Measurements from ENCODE around the gene FOXP1.

FOXP1 gene

DNA sequence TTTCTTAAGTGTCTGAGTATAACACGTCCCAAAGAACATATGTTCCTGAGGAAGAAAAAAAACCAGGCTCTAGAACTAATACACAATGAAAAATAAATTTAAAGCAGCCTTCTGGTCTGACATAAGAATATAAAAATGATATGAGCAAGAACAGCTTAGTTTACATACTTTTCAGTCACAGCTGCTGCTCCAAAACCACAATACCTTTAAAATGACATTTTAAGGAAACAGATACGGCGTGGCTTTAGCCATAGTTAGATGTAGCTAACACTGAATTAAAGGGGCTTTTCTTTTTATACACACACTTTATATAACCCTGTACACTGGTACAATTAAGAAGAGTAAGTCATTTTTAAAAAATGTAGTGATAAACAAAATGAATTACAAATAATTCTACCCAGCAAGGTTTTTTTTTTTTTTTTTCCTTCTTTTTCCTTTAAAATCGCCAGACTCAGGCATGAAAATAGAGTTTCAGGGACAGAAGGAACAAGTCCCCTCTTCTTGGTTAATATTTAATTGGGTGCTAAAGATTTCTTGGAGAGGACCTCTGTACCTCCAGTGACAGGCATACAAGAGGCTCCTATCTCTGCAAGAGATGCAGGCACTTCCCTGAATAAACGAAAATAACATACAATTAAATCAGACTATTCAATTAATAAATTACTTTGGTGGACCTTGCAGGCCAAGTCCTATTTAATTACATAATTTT lies 265.6 kb downstream of the FOXP1 start:
- DNase-seq, result no peak

DNA sequence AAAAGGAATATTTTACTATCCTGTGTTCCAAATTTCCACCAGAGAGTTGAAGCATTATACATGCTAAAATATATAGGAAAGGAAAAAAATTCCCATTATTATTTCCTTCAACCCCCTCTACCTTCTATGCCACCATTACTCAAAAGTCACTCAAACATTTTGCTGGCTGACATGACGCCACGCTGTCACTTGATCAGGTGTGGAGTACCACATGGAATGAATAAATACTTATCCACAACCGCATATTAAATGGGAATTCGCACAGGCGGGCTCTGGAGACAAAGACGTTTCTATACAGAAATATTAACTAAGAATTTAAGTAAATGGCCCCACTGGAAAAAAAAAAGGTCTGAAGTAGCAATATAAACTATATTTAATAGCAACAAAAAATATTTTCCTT lies 266.4 kb downstream of the FOXP1 start:
- no peak for DNase-seq

DNA sequence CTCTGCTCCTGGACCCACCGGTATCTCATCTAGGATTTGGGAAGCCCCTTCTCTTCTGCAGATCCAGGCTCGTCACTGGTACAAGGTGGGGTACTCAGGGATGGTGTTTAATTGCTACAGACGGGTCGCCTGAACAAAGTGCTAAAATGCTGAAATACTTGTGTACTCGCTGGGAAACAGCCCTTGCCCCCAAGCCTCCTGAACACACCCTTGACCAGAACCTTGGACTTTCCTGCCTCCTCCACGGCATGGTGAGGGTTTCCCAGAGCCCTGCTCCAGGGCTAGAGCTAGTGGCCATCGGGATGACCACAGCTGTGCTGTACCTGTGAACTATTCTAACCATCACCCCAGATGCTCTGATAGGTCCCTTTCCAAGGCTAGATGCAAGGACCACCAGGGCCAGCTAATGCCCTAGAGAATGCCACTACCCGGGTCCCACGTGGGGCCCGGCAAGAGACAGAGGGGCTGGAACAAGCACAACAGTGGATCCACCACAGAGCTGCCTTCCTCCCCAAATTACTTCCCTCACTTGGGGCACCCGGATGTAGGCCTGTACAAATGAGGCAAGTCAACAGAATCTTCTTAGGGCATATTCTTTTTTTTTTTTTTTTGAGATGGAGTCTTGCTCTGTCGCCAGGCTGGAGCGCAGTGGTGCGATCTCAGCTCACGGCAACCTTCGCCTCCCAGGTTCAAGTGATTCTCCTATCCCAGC lies 267.3 kb downstream of the FOXP1 start:
- no peak for DNase-seq

DNA sequence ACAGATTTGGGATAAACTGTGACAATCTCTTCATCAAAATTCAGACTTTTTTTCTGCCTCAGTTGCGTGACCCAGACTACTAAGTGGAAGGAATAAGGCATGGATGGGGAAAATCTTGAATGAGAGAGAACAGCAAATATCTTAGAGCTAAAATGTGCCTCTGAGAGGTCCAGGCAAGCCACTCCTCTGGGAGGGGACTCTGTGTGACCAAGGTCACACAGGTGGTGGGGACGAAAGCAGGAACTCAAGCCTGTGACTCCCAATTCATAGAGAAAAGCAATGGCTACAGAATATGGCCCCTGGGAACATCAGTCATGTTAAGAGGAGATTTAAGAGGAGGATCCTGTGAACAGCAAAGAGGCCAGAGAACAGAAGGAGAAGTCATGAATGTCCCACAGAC lies 268.1 kb downstream of the FOXP1 start:
- no peak for DNase-seq

DNA sequence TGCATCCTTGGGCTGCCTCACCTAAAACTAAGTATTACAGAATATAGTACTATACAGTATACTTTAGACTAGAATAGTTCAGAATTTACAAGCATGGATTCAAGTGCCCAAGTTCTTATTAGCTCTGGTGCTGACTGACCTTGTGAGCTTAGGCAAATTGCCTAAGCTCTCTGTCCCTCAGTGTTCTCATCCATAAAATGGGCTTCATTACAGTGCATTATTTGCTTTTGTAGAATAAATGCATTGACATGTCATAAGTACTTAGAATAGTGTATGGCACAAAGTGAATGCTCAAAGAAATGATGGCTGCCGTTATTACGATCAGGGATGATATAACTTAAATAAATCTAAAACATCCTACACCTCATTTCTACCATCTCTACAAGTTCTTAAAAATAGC lies 269.7 kb downstream of the FOXP1 start:
- DNase-seq, result no peak

DNA sequence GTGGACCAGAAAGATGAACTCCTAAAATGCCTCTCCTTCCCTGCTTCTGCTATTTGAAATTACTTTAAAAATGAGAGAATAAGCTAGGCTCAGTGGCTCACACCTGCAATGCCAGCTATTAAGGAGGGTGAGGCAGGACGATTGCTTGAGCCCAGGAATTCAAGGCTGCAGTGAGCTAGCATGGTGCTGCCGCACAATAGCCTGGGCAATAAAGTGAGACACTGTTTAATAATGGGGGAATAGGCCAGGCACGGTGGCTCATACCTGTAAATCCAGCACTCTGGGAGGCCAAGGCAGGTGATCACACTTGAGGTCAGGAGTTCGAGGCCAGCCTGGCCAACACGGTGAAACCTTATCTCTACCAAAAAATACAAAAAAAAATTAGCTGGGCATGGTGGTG lies 271.1 kb downstream of the FOXP1 start:
- DNase-seq, result no peak

DNA sequence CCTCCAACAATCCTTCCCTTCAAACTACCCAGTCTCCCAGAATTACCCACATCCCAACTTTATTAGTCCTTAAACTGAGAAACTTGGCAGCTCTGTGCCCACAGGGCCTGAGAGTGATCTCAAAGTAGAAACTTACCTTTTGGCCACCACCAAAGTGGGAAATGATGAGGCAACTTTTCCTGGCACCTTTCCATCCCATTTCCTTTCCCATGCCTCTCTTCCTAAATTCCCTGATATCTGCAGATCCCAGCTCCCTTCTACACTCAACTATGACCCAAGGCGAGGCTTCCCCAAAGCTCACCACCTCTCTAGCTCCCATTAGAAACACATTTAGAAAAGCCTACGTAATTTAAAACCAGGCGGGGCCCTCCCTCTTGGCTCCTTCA lies 271.9 kb downstream of the FOXP1 start:
- no peak for DNase-seq

DNA sequence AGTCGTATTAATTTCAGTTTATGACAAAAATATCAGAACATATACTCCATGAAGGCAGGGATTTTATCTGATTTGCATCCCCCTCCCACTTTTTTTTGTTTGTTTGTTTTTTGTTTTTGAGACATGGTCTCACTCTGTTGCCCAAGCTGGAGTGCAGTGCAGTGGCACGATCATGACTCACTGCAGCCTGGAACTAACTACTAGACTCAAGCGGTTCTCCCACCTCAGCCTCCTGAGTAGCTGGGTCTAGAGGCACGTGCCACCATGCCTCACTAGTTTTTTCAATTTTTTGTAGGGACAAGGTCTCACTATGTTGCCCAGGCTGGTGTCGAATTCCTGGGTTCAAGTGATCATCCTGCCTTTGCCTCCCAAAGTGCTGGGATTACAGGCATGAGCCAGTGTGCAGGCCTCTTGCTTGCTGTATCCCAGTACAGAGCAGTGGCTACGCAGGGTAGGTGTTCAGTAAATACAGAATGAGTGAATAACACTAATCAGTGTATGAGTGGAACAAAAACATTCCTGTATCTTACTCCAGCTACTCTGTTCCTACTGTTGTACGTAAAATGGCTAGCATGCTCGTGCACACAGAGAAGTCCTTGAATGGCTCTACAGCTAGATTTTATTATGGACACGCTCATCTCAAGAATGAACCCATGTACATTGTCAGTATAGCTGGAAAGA lies 272.4 kb downstream of the FOXP1 start:
- no peak for DNase-seq

DNA sequence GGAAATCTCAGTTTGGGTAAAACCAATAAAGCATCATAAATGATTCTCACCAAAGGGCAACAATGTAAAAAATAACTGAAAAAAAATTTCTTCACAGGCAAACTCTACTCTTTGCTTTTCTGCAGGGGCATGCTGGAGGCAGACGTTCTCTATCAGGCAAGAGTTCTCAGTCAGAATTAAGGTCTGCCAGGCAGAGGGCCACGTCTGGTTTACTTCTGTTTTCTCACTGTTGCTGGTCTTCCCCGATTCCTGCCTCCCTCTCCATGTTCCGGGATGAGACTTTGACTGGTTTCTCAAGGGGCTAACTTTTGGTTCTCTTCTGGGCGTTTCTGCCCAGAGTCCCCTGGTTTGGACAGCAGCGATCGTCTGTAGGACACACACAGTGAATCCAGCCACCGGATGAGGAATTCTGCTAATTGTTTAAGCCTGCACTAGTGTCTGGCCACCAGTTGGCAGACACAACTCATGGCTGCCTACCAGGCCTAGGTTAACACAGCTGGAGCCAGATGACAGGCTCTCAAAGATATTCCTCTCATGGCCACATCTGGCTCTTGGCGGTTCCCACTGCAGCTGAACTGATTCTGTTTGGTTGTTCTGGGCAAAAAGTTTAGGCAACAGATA lies 273.1 kb downstream of the FOXP1 start:
- no peak for DNase-seq

DNA sequence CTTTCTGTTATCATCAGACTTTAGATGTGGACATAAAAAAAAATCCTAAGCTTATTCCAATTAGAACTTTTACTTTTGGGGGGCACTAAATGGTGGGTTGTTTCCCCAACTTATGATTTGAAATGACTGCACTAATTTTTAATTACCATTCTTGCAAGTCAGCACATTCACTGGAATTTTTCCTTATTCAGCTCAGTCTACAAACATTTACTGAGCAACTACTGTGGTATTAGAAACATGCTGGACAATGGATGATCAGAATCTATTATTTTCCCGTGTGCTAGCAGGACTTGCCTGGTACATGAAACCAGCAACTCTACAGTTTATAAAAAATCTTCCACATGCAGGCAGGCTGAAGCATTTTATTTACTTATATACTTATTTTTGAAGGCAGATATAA lies 273.6 kb downstream of the FOXP1 start:
- DNase-seq, result no peak

DNA sequence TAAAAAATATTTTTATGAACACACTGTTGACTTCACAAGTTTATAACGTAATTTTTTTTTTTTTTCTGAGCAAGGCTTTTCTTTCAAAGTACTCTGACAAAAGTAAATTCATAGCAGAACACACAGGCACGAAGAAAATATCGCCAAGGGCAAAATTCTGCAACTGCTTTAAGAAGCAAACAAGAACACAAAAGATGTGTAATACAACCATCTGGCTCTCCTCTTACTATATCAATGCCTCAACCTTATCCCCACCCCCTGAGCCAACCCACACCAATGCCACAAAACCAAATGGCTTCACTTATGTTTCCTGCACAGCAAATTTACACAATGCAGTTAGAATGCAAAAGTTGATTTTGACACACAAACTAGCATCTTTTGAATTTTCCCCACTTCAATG lies 274.2 kb downstream of the FOXP1 start:
- DNase-seq, result peak; percentile 44 to 55

DNA sequence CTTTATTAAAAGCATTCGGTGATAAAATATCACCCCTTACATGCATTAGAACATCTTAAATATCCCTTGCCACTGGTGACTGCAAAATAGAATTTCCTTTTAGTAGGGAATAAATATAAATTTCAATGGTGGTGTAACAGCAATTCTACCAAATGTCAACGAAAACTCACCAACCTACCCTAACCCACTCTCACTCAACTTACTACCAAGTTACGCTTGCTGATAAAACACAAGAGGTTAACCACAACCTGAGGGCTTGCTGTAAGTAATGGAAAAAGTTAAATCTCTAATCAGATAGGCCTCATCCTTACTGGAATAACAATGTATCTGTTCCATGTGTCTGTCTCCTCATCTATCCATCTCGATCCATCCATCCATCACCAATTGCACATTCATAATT lies 274.7 kb downstream of the FOXP1 start:
- no peak for DNase-seq

DNA sequence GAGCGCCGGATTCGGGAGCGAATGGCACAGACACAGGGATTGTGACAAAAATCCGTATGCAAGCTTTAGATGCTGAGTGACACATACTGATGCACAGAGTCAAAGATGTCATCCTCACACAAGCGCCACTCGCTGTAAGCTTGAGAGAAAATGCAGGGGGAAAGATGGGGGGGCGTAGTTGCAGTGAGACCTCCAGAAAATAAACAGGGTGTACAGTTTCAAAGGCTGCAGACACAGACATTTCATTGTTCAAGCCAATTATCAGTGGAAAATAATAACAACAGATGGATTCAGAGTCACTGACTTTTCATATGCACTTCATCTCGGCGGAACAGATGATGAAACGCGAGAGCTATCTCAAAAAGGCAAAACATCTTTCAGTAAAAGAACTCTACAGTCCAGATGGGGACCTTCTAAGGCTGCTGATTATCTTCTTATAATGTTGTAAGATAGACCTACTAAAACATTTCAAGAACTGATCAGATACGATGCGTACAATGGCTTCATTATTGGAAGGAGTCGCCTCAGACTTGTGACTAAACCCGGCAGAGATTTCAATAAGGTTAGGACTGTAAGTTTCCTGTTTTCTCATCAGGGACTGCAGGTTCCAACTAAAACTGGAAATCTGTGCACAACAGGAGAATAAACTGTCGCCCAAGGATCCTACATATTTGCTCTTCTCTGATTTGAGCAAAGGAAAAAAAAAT lies 275.4 kb downstream of the FOXP1 start:
- no peak for DNase-seq

DNA sequence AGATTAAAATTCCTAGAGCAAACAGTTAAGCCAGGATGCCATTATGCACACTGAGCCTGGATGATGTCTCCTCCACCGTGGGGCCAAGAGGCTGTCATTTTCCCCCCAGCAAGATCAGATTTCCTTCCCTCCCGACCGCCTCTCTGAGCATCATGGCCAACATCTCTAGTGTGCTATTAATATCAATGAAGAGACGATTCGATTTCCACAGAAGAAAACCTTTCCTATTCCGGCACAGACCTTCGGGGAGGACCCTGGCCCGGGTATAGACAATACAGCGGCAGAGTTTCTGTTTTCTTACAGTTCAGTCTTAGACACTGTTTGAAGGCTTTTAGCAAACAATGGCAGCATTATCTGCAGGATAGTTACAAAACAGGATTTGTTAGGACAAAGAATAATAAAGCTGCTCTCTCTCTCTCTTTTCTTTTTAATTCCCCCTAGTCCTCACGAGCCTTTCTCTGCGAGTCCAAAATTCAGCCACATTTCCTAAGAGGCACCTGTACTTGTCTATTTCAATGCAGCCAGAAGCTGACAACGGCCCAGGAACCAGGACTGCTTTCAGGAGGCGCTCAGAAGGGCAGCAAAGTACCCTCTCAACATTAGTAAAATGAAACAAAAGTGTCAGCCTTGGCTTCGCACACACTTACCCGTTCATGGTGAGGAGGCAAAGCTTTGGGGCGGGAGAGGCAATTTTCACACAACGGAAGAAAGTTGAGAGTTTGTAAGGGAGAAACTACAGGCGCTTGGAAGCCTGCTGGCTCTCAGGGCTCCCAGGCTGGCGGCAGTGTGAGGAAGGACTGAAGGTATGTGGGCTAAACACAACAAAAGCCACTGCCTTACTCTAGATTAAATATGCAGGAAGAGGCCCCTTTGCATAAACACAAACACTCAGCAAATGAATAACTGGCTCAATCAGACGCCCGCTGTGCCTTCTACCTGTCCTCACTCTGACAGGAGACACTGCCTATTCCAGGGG lies 278.0 kb downstream of the FOXP1 start:
- DNase-seq, result peak; percentile 27 to 52

DNA sequence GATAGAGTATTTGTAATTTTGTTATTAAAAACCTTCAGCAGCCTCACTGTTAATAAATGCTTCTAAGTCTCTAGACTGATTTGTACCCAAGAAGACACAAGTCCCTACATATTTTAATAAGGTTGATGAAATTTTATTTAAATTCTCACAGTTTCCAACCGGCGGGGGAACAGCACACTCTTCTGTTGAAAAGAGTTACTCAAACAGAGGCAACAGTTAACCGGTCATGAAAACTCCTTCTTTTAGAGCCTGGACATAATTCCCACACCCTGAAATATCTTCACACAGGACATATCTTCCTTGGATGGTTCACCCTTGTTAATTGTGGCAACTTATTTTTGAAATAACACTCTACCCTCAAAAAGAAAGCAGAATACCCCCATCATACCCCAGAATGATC lies 278.8 kb downstream of the FOXP1 start:
- DNase-seq, result peak in 1 of 2 donors; percentile 41

DNA sequence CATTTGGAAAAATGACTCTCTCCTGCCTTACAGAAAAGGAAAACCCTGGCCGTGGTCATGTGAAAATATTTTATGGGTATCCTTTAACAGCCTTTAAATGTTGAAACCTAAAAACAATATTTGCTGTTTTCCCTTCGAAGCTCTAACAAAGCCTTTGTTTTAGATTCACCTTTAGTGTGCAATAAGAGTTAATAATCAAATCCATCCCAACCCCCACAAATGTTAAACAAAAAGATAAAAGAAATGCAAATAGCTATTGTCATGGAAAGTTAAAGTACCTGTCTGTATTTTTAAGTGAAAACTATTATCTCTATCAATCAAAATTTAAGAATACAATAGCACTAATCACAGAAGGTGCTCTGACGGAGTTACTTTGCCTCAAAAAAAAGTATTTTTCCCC lies 279.3 kb downstream of the FOXP1 start:
- DNase-seq, result no peak

DNA sequence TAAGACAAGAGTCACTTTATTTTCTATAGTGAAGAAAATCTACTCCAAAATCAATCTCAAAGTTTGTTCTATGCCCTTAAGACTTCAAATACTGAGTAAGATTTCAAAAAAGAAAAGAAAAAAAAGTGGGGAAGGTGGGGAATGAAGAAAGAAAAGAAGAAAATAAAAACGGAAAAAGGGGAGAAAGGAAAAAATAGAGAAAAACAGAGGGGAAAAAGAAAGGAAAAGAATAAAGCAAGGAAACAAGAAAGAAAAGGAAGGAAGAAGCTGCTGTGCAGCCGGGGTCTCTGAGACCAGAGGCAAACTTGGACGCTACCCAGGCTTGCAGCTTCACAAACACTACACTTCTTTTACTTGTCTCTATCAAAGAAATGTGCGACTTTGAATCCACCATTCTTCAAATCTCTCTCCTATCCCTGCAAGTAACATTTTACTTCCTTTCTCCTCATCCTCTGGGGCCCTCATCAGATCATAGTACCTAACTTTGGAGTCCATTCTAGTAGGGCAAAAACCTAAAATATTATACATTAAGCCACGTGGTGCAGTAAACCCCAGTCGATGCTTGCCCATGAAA lies 279.8 kb downstream of the FOXP1 start:
- DNase-seq, result no peak

DNA sequence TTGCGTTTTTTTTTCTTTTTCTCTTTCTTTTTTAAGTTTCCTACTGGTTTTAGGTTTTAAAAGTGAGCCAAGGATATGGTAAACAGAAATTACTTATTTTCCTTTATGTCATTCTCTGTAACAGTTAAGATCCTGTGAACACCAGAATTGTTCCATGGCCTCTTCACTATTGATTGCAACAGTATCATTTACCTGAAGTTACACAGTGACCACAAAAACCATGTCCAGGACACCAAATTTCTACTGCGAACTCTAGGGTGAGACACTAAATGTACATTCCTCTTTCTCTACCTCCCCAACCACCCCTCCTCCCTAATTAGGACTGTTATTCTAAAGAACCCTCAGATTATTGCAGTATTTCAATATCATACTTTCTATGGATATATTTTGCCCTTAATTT lies 280.9 kb downstream of the FOXP1 start:
- DNase-seq, result no peak

DNA sequence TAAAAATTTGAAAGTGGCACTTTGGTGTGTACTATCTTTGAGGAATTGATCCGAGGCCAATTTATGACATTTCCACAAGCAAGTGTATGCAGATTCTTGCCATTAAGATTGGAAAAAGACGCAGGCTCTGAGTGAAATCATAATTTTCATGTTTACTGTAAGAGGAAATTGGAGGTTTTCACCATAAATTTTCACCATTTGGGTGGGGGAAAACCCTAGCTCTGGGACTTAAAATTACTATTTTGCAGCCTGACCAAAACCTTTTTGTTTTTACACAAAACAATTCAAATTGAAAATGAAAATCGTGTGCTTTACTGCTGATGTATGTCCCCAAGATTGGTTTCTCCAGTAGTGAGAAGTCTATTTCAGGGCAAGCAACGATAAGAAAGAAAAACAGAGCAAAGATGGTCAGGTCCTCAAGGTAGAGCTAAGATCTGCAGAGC lies 282.6 kb downstream of the FOXP1 start:
- peak in 1 of 2 donors; percentile 37 for DNase-seq

DNA sequence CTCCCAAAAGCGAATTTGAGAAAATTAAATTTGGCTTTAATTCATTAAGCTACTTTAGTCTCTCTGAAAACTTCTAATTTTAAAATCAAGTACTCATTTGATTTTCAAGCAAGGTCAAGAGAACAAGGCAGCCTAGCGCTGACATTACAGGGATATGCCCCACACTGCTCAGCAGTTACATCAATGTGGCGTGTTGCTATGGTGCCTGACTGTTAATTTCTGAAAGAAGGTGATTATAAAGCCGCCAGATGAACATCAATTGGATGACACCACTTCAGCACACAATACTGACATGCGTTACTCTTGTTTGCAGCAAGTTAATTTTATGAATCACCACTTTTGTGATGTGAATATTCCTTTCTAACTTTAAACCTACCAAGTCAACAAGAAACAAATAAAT lies 284.4 kb downstream of the FOXP1 start:
- no peak for DNase-seq

DNA sequence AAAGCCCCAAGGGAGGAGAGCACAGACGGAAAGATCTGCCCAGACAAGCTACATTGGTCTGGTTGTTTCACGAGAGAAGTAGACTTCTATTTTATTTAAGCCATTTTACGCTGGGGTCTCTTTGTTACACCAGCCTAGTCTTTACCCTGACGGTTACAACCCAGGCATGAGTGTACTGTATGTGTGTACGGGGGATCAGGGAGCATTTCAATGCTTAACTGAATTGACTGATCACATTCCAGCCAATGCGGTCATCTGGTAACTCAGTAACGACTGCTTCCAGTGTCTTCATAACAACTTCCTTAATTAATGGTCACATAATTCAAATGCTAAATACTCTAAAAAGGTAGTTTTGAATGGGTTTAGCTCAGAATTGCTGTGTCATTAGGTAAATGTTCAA lies 288.6 kb downstream of the FOXP1 start:
- DNase-seq, result no peak

Data from stimulated activated CD4-positive, alpha-beta T cell treated with anti-CD3 and anti-CD28 coated beads, Interleukin-2, amount 100 ng/mL, for 24 hours (primary cell).